GM23338 (cell line): ENCODE measurements around the gene RBM28. TPM values are rescaled to one million over a fixed set of nuclear protein-coding genes. Genes with fewer than 3 reads are reported as not detected.
A peak's percentile ranks its signal among the peaks of the same experiment; 100 is the strongest.

Source experiments
- ATAC-seq: fragments of 200-7000 bp; cut with Tn5 transposase; 3 replicates; pipeline ENCODE4 v1.9.1; 2020
- DNase-seq: peaks from one replicate; pipeline ENCODE4 v3.0.0-alpha.2; 2015; ENCODE audit warnings: low spot score
- H2AFZ ChIP-seq: fragments of 200-600 bp; sonication (generic); 2 replicates; pipeline ENCODE4 v1.8.0; 2016; ENCODE audit warnings: antibody characterized with exemption, mild to moderate bottlenecking, moderate library complexity
- H3F3A ChIP-seq: fragments of 200-600 bp; sonication (generic); replicated peaks from 2 replicates; pipeline ENCODE4 v1.8.0; 2017; ENCODE audit warnings: antibody characterized with exemption, mixed run types, low read depth
- H3K27ac ChIP-seq: fragments of 200-600 bp; sonication (generic); 2 replicates; pipeline ENCODE4 v1.6.1; 2016; ENCODE audit warnings: low read depth
- H3K27me3 ChIP-seq: fragments of 200-600 bp; sonication (generic); 2 replicates; pipeline ENCODE4 v1.8.0; 2016; ENCODE audit warnings: mild to moderate bottlenecking, mixed run types, moderate library complexity; ENCODE audit not compliant: insufficient read depth
- H3K36me3 ChIP-seq: fragments of 200-600 bp; sonication (generic); 2 replicates; pipeline ENCODE4 v1.8.0; 2016; ENCODE audit warnings: mild to moderate bottlenecking; ENCODE audit not compliant: insufficient read depth
- H3K4me1 ChIP-seq: fragments of 200-600 bp; sonication (generic); 2 replicates; pipeline ENCODE4 v1.8.0; 2016; ENCODE audit warnings: mild to moderate bottlenecking, moderate library complexity; ENCODE audit not compliant: insufficient read depth
- H3K4me2 ChIP-seq: fragments of 200-600 bp; sonication (generic); 2 replicates; pipeline ENCODE4 v1.7.1; 2017; ENCODE audit warnings: mixed run types
- H3K4me3 ChIP-seq: fragments of 200-600 bp; sonication (generic); 2 replicates; pipeline ENCODE4 v1.6.1; 2016; ENCODE audit warnings: mixed run types
- H3K79me2 ChIP-seq: fragments of 200-600 bp; sonication (generic); replicated peaks from 2 replicates; pipeline ENCODE4 v1.8.0; 2017; ENCODE audit warnings: mild to moderate bottlenecking; ENCODE audit not compliant: insufficient read depth
- H3K9me2 ChIP-seq: fragments of 200-600 bp; sonication (generic); 2 replicates; pipeline ENCODE4 v1.8.0; 2017; ENCODE audit not compliant: insufficient read depth
- H4K20me1 ChIP-seq: fragments of 200-600 bp; sonication (generic); replicated peaks from 2 replicates; pipeline ENCODE4 v1.8.0; 2017; ENCODE audit warnings: mild to moderate bottlenecking; ENCODE audit not compliant: insufficient read depth
- H3K27ac Mint-ChIP-seq: 2 replicates; pipeline ENCODE4 v1.8.0; 2020; ENCODE audit warnings: inconsistent platforms, mild to moderate bottlenecking, moderate library complexity, mixed read lengths
- H3K27me3 Mint-ChIP-seq: 3 replicates; pipeline ENCODE4 v1.8.0; 2022; ENCODE audit warnings: low read depth, mild to moderate bottlenecking, moderate library complexity, mixed read lengths, inconsistent platforms; ENCODE audit not compliant: insufficient read depth, poor library complexity
- H3K36me3 Mint-ChIP-seq: 3 replicates; pipeline ENCODE4 v1.8.0; 2021; ENCODE audit warnings: low read depth, mild to moderate bottlenecking, inconsistent platforms, moderate library complexity, mixed read lengths
- H3K4me1 Mint-ChIP-seq: 3 replicates; pipeline ENCODE4 v1.8.0; 2020; ENCODE audit warnings: mild to moderate bottlenecking, inconsistent platforms, mixed read lengths
- H3K4me3 Mint-ChIP-seq: 3 replicates; pipeline ENCODE4 v1.8.0; 2021; ENCODE audit warnings: moderate library complexity, mild to moderate bottlenecking, inconsistent platforms, mixed read lengths
- H3K9me3 Mint-ChIP-seq: 3 replicates; pipeline ENCODE4 v1.8.0; 2020; ENCODE audit warnings: moderate library complexity, mild to moderate bottlenecking, inconsistent platforms, mixed read lengths
- POLR2AphosphoS5 ChIP-seq: IDR thresholded peaks from 2 replicates; pipeline ENCODE4 v1.6.1; 2016; ENCODE audit warnings: antibody characterized with exemption, low read depth
- REST ChIP-seq: IDR thresholded peaks from one replicate; pipeline ENCODE4 v1.6.1; 2018; ENCODE audit warnings: antibody characterized with exemption; ENCODE audit not compliant: unreplicated experiment
- ZNF114 ChIP-seq: fragments of 250-450 bp; sonication (Bioruptor Pico); IDR thresholded peaks from 2 replicates; pipeline ENCODE4 v1.5.0; 2020; ENCODE audit warnings: mild to moderate bottlenecking, moderate library complexity
- ZNF331 ChIP-seq: fragments of 250-450 bp; sonication (Bioruptor Pico); IDR thresholded peaks from 2 replicates; pipeline ENCODE4 v1.5.0; 2020; ENCODE audit warnings: low read depth, mild to moderate bottlenecking, moderate library complexity
- polyA plus RNA-seq: library from polyadenylated mRNA; unstranded; fragments of >200 nt; fragmentation: Nextera tagmentation; extraction: Ambion mirVana; gene quantifications from 2 replicates; pipeline ENCODE4 v1.2.1, GENCODE V29; 2016
- total RNA-seq: library from RNA; depleted of rRNA; stranded (reverse); fragments of >200 nt; shearing (Covaris generic); gene quantifications from 2 replicates; pipeline ENCODE4 v1.2.3, GENCODE V29; 2014
- TF ChIP-seq, protein P1 (sequence below), 2 experiments: fragments of 200-600 bp in 1 of 2; sonication (generic) in 1 of 2; conservative IDR thresholded peaks; 2 replicates each; pipeline versions ENCODE4 v1.5.1 to v1.6.1; 2016 to 2017; ENCODE audit warnings: antibody characterized with exemption in 2 of 2, low read depth in 2 of 2, mild to moderate bottlenecking in 2 of 2, moderate library complexity in 1 of 2

RBM28 gene
- total and polyA plus RNA-seq, 2 experiments from 2014 or later: 24.3 to 87.5 TPM

DNA sequence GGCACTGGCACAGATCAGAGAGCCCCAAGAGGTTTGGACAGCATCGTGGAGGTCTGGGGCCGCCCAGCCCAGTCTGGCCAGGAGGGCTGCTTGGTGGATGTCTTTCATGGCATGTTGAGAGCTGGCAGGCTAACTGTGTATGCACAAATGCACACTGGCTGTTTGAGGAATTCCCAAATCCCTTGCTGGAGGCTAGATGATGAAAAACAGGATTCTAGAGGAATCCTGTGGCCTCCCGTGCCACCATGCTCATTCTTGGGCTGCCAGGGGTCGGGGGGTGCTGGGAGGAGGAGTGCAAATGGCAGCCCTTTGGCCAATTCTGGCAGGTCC, 76.1 kb downstream of the RBM28 start:
- peaks cover 18% of the 10 kb centered on the region for H3K27me3 Mint-ChIP-seq
- no peaks in the 10 kb centered on the region for H3K36me3 Mint-ChIP-seq
- Histone ChIP-seq H3K9me2 (peaks cover 5% of the 10 kb centered on the region; the same call in 1 of the 2 replicates), H3K27ac (no peak overlapping the region), H3K36me3 (no peaks in the 10 kb centered on the region), H2AFZ (peak overlapping the region; percentile 95; the same call in 1 of the 2 replicates), H3K27me3 (peaks cover 29% of the 10 kb centered on the region), H3F3A (0 out of 2 replicates have a peak, but pooled peaks cover 4% of the 10 kb centered on the region), H3K79me2 (no peaks in the 10 kb centered on the region), H3K4me2 (peak overlapping the region; percentile 75), H3K4me1 (peaks cover 51% of the 10 kb centered on the region), H4K20me1 (no peaks in the 10 kb centered on the region), H3K4me3 (peak overlapping the region; percentile 47; the same call in 1 of the 2 replicates)
- peak overlapping the region; percentile 63 for H3K27ac Mint-ChIP-seq
- DNase-seq (no peak), ATAC-seq (no peak)
- peak overlapping the region; percentile 43 for H3K4me3 Mint-ChIP-seq
- H3K9me3 Mint-ChIP-seq: no peaks in the 10 kb centered on the region
- H3K4me1 Mint-ChIP-seq: peaks cover 44% of the 10 kb centered on the region
- TF ChIP-seq, protein P1, sequence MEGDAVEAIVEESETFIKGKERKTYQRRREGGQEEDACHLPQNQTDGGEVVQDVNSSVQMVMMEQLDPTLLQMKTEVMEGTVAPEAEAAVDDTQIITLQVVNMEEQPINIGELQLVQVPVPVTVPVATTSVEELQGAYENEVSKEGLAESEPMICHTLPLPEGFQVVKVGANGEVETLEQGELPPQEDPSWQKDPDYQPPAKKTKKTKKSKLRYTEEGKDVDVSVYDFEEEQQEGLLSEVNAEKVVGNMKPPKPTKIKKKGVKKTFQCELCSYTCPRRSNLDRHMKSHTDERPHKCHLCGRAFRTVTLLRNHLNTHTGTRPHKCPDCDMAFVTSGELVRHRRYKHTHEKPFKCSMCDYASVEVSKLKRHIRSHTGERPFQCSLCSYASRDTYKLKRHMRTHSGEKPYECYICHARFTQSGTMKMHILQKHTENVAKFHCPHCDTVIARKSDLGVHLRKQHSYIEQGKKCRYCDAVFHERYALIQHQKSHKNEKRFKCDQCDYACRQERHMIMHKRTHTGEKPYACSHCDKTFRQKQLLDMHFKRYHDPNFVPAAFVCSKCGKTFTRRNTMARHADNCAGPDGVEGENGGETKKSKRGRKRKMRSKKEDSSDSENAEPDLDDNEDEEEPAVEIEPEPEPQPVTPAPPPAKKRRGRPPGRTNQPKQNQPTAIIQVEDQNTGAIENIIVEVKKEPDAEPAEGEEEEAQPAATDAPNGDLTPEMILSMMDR (conservative IDR thresholded peaks at IDR 0.05; ENCODE audit: low read depth in 2 of 2): 0 out of 4 replicates have a peak, but pooled peaks of 1 of the 2 experiments have one; percentile 1
- no peak for TF ChIP-seq ZNF114 (CRISPR knock-in tag)

DNA sequence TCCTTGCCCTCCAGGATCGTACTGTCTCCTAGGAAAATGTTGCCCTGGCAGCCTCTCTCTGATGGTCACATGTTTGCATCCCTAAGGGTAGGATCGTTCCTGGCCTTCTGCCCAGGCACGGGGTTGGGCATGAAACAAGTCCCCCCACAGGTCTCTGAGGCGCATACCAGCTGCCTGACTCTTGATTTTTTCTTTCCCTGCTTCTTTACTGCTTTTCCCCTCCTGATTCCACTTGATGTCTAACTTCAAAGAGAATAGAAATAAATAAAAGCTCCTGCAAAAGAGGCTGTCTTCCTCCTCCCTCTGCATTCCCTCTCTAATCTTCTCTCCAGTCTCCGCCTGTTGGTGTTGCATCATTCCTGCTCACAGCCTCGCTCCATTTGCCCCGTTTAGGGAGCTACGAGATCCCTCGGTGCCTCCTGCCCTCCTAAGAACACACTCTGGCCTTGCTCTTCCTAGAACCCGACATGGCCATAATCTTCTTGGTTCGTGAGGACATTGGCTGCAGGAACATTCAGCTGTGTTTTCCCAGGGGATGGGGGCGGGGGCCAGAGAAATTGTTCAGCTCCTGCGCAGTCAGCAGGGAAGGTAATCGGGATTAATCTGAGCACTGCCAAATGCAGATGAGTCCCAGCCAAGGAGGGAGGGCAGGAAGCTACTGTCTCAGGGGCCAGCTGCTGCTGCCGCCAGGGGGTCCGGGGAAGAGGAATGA, 76.7 kb downstream of the RBM28 start:
- H3K4me3 Mint-ChIP-seq: peak overlapping the region; percentile 43
- peak overlapping the region; percentile 63 for H3K27ac Mint-ChIP-seq
- peaks cover 22% of the 10 kb centered on the region for H3K27me3 Mint-ChIP-seq
- Histone ChIP-seq H3K27ac (peak overlapping the region; percentile 65; the same call in 1 of the 2 replicates), H3K4me2 (peak overlapping the region; percentile 75), H4K20me1 (no peaks in the 10 kb centered on the region), H3K9me2 (peaks cover 5% of the 10 kb centered on the region; the same call in 1 of the 2 replicates), H3K36me3 (no peaks in the 10 kb centered on the region), H2AFZ (peak overlapping the region; percentile 95), H3K4me3 (peak overlapping the region; percentile 47), H3F3A (0 out of 2 replicates have a peak, but pooled peaks cover 4% of the 10 kb centered on the region), H3K79me2 (no peaks in the 10 kb centered on the region), H3K27me3 (peaks cover 25% of the 10 kb centered on the region), H3K4me1 (peaks cover 46% of the 10 kb centered on the region)
- H3K4me1 Mint-ChIP-seq: peaks cover 41% of the 10 kb centered on the region
- ATAC-seq (peak; percentile 72), DNase-seq (peak; percentile 81)
- TF ChIP-seq REST (no peak), ZNF331 (CRISPR knock-in tag) (no peak), POLR2AphosphoS5 (peak; percentile 74)
- TF ChIP-seq, protein P1 (conservative IDR thresholded peaks at IDR 0.05; ENCODE audit: low read depth in 2 of 2): peak; percentile 22 to 29; a peak in 3 of 4 replicates
- H3K36me3 Mint-ChIP-seq: no peaks in the 10 kb centered on the region
- H3K9me3 Mint-ChIP-seq: no peaks in the 10 kb centered on the region
